HepG2 (cell line): ENCODE data around the gene OPRL1. TPM values are rescaled to one million over a fixed set of nuclear protein-coding genes. Genes with fewer than 3 reads are reported as not detected.

Experiments
- ATF7-NPFF ChIP-seq: sonication (generic); formaldehyde crosslinking; IDR thresholded peaks from 2 replicates; pipeline ENCODE4 v1.8.1; 2023; ENCODE audit warnings: mild to moderate bottlenecking, low read depth, missing genetic modification reagents, moderate library complexity
- MAZ ChIP-seq, 2 experiments: sonication (generic) in 1 of 2; formaldehyde crosslinking in 1 of 2; IDR thresholded peaks; 2 replicates each; pipeline versions ENCODE4 v1.5.0 to v1.6.1; 2012 to 2020; ENCODE audit warnings: low read depth in 2 of 2, mild to moderate bottlenecking in 2 of 2, borderline replicate concordance in 1 of 2, improper control_type of control experiment in 1 of 2, low read length in 1 of 2, missing genetic modification reagents in 1 of 2, moderate library complexity in 1 of 2
- POLR2AphosphoS5 ChIP-seq: IDR thresholded peaks from 2 replicates; pipeline ENCODE4 v1.6.1; 2012; ENCODE audit warnings: low read depth, low read length
- RARA ChIP-seq: IDR thresholded peaks from 2 replicates; pipeline ENCODE4 v1.6.1; 2016; ENCODE audit warnings: missing genetic modification reagents, missing compliant biosample characterization
- SALL1 ChIP-seq: sonication (generic); formaldehyde crosslinking; IDR thresholded peaks from 2 replicates; pipeline ENCODE4 v1.8.0; 2022; ENCODE audit warnings: mild to moderate bottlenecking, missing genetic modification reagents
- SMAD1 ChIP-seq: sonication (generic); formaldehyde crosslinking; IDR thresholded peaks from 2 replicates; pipeline ENCODE4 v1.4.0; 2020; ENCODE audit warnings: missing genetic modification reagents, low read depth, mild to moderate bottlenecking, borderline replicate concordance
- ZNF547 ChIP-seq: sonication (generic); formaldehyde crosslinking; IDR thresholded peaks from 2 replicates; pipeline ENCODE4 v1.5.1; 2020; ENCODE audit warnings: mild to moderate bottlenecking, missing genetic modification reagents
- ZNF598 ChIP-seq: sonication (generic); formaldehyde crosslinking; IDR thresholded peaks from 2 replicates; pipeline ENCODE4 v1.5.1; 2020; ENCODE audit warnings: mild to moderate bottlenecking, missing genetic modification reagents, borderline replicate concordance
- polyA plus RNA-seq, 8 experiments: library from polyadenylated mRNA; depleted of rRNA in 3 of 8; stranded (reverse) in 7 of 8; unstranded in 1 of 8; fragments of >200 nt; fragmentation: Illumina TruSeq in 4 of 8; extraction: Trizol in 4 of 8; gene quantifications; 2 replicates each; pipeline versions ENCODE4 v1.2.1 to v1.2.3, GENCODE V29; 2011 to 2016; ENCODE audit warnings: low read depth in 4 of 8, missing spikeins in 1 of 8, mixed read lengths in 1 of 8; ENCODE audit not compliant: insufficient read depth in 1 of 8
- total RNA-seq, 5 experiments: library from RNA; depleted of rRNA; stranded (reverse); fragments of >200 nt; fragmentation: Illumina TruSeq; extraction: Trizol; gene quantifications; 2 replicates each; pipeline ENCODE4 v1.2.3, GENCODE V29; 2016; ENCODE audit warnings: low read depth in 1 of 5
- TF ChIP-seq, protein P1 (sequence below): sonication (generic); formaldehyde crosslinking; IDR thresholded peaks from 2 replicates; pipeline ENCODE4 v1.5.1; 2020; ENCODE audit warnings: missing genetic modification reagents, mild to moderate bottlenecking, borderline replicate concordance
- TF ChIP-seq, protein P2 (sequence below): sonication (generic); formaldehyde crosslinking; IDR thresholded peaks from 2 replicates; pipeline ENCODE4 v1.4.0; 2020; ENCODE audit warnings: missing genetic modification reagents, borderline replicate concordance
- TF ChIP-seq, protein P3 (sequence below): sonication (generic); formaldehyde crosslinking; IDR thresholded peaks from 2 replicates; pipeline ENCODE4 v1.4.0; 2020; ENCODE audit warnings: missing genetic modification reagents, borderline replicate concordance
- TF ChIP-seq, protein P4 (sequence below): sonication (generic); formaldehyde crosslinking; IDR thresholded peaks from 2 replicates; pipeline ENCODE4 v1.5.0; 2020; ENCODE audit warnings: mild to moderate bottlenecking, missing genetic modification reagents, borderline replicate concordance
- TF ChIP-seq, protein P5 (sequence below): sonication (generic); formaldehyde crosslinking; IDR thresholded peaks from 2 replicates; pipeline ENCODE4 v1.9.0; 2021; ENCODE audit warnings: missing genetic modification reagents, borderline replicate concordance
- TF ChIP-seq, protein P6 (sequence below): IDR thresholded peaks from 2 replicates; pipeline ENCODE4 v1.6.1; 2016; ENCODE audit warnings: mild to moderate bottlenecking, missing biosample characterization, missing genetic modification reagents

Gene OPRL1
- total and polyA plus RNA-seq, 2 of the 13 experiments (the other 11 are each of a cell fraction or from before 2014, with no cell fraction given), result 0.35 to 0.71 TPM

DNA sequence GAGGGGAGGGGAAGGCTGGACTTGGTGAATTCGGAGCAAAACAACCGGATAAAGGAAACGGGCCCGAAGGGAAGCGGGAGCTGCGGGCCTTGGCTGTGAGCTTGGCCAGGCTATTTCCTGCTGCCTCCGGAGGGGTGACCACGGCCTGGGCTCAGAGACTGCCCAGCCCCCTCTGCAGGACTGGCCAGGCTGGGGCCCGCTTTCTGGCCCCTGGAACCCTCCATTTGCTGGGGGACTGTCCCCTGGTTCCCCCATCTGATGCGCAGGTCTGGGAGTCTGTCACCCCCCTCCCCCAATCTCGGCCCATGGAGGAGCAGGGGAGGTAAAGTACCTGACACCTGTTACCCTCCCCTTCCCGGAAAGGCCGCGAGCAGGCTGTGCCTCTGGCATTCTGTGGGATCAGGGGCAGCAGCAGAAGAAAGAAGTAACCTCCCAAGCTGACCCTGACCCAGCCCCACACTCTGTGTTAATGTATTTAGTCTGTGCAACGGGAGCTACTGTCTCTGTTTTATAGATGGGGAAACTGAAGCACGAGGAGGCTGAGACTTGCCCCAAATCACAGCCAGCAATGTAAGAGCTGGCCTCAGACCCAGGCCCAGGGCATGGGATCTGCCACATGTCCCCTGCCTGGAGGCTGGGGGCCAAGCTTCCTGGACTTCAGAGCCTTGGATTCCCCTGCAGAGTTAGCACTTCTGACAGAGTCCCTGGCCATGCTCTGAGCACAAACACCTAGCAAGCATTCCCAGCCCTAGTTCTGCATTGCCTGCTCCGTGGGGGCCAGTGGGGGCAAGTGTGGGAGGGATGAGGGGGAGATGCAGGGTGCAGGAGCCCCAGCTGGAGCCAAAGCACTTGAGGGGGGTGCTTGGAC lies 40.4 kb upstream of the OPRL1 start (continued):
- TF ChIP-seq MAZ (IDR thresholded peaks at IDR 0.05; ENCODE audit: borderline replicate concordance, low read depth, low read length), result peak; percentile 36; the same call in 1 of the 2 replicates
- TF ChIP-seq MAZ (CRISPR knock-in tag; IDR thresholded peaks at IDR 0.05; ENCODE audit: low read depth), result no peak
- TF ChIP-seq ZNF547 (CRISPR knock-in tag), result peak; percentile 54; the same call in 1 of the 2 replicates
- TF ChIP-seq ZNF598 (CRISPR knock-in tag), result no peak
- TF ChIP-seq, protein P1, sequence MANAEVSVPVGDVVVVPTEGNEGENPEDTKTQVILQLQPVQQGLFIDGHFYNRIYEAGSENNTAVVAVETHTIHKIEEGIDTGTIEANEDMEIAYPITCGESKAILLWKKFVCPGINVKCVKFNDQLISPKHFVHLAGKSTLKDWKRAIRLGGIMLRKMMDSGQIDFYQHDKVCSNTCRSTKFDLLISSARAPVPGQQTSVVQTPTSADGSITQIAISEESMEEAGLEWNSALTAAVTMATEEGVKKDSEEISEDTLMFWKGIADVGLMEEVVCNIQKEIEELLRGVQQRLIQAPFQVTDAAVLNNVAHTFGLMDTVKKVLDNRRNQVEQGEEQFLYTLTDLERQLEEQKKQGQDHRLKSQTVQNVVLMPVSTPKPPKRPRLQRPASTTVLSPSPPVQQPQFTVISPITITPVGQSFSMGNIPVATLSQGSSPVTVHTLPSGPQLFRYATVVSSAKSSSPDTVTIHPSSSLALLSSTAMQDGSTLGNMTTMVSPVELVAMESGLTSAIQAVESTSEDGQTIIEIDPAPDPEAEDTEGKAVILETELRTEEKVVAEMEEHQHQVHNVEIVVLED (CRISPR knock-in tag), result 0 out of 2 replicates have a peak, but pooled peaks have one; percentile 42
- TF ChIP-seq, protein P2, sequence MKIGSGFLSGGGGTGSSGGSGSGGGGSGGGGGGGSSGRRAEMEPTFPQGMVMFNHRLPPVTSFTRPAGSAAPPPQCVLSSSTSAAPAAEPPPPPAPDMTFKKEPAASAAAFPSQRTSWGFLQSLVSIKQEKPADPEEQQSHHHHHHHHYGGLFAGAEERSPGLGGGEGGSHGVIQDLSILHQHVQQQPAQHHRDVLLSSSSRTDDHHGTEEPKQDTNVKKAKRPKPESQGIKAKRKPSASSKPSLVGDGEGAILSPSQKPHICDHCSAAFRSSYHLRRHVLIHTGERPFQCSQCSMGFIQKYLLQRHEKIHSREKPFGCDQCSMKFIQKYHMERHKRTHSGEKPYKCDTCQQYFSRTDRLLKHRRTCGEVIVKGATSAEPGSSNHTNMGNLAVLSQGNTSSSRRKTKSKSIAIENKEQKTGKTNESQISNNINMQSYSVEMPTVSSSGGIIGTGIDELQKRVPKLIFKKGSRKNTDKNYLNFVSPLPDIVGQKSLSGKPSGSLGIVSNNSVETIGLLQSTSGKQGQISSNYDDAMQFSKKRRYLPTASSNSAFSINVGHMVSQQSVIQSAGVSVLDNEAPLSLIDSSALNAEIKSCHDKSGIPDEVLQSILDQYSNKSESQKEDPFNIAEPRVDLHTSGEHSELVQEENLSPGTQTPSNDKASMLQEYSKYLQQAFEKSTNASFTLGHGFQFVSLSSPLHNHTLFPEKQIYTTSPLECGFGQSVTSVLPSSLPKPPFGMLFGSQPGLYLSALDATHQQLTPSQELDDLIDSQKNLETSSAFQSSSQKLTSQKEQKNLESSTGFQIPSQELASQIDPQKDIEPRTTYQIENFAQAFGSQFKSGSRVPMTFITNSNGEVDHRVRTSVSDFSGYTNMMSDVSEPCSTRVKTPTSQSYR (CRISPR knock-in tag), result peak; percentile 34; the same call in 1 of the 2 replicates
- TF ChIP-seq RARA (CRISPR knock-in tag), result no peak
- TF ChIP-seq, protein P3, sequence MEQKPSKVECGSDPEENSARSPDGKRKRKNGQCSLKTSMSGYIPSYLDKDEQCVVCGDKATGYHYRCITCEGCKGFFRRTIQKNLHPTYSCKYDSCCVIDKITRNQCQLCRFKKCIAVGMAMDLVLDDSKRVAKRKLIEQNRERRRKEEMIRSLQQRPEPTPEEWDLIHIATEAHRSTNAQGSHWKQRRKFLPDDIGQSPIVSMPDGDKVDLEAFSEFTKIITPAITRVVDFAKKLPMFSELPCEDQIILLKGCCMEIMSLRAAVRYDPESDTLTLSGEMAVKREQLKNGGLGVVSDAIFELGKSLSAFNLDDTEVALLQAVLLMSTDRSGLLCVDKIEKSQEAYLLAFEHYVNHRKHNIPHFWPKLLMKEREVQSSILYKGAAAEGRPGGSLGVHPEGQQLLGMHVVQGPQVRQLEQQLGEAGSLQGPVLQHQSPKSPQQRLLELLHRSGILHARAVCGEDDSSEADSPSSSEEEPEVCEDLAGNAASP (CRISPR knock-in tag), result peak; percentile 32; the same call in 1 of the 2 replicates
- TF ChIP-seq SALL1 (CRISPR knock-in tag), result peak; percentile 8; the same call in 1 of the 2 replicates
- peak; percentile 84; the same call in 1 of the 2 replicates for TF ChIP-seq ATF7-NPFF (CRISPR knock-in tag)
- no peak for TF ChIP-seq POLR2AphosphoS5
- TF ChIP-seq, protein P4, sequence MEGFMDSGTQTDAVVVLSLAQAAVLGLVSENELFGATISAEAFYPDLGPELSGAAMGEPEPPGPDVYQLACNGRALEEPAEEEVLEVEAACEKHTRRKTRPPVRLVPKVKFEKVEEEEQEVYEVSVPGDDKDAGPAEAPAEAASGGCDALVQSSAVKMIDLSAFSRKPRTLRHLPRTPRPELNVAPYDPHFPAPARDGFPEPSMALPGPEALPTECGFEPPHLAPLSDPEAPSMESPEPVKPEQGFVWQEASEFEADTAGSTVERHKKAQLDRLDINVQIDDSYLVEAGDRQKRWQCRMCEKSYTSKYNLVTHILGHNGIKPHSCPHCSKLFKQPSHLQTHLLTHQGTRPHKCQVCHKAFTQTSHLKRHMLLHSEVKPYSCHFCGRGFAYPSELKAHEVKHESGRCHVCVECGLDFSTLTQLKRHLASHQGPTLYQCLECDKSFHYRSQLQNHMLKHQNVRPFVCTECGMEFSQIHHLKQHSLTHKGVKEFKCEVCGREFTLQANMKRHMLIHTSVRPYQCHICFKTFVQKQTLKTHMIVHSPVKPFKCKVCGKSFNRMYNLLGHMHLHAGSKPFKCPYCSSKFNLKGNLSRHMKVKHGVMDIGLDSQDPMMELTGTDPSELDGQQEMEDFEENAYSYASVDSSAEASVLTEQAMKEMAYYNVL, result 0 out of 2 replicates have a peak, but pooled peaks have one; percentile 38
- TF ChIP-seq, protein P5, sequence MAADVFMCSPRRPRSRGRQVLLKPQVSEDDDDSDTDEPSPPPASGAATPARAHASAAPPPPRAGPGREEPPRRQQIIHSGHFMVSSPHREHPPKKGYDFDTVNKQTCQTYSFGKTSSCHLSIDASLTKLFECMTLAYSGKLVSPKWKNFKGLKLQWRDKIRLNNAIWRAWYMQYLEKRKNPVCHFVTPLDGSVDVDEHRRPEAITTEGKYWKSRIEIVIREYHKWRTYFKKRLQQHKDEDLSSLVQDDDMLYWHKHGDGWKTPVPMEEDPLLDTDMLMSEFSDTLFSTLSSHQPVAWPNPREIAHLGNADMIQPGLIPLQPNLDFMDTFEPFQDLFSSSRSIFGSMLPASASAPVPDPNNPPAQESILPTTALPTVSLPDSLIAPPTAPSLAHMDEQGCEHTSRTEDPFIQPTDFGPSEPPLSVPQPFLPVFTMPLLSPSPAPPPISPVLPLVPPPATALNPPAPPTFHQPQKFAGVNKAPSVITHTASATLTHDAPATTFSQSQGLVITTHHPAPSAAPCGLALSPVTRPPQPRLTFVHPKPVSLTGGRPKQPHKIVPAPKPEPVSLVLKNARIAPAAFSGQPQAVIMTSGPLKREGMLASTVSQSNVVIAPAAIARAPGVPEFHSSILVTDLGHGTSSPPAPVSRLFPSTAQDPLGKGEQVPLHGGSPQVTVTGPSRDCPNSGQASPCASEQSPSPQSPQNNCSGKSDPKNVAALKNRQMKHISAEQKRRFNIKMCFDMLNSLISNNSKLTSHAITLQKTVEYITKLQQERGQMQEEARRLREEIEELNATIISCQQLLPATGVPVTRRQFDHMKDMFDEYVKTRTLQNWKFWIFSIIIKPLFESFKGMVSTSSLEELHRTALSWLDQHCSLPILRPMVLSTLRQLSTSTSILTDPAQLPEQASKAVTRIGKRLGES (CRISPR knock-in tag), result no peak
- TF ChIP-seq, protein P6, sequence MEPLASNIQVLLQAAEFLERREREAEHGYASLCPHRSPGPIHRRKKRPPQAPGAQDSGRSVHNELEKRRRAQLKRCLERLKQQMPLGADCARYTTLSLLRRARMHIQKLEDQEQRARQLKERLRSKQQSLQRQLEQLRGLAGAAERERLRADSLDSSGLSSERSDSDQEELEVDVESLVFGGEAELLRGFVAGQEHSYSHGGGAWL (CRISPR knock-in tag), result peak; percentile 33
- TF ChIP-seq SMAD1 (CRISPR knock-in tag), result peak; percentile 38; the same call in 1 of the 2 replicates
